Frontal cortex (tissue), 4 donors: Measurements from ENCODE around the gene OSBPL7. TPM values are rescaled to one million over a fixed set of nuclear protein-coding genes. Genes with fewer than 3 reads are reported as not detected.

Experiments used
- DNase-seq, 2 donors: peaks; one replicate each; pipeline ENCODE4 v3.0.0; 2012; ENCODE audit warnings: low spot score in 2 of 2
- FAIRE-seq: peaks from 2 replicates; lab custom pipeline; 2012; peaks lifted over from hg19 to GRCh38; lab: Jason Lieb, UNC
- total RNA-seq: library from RNA; depleted of rRNA; stranded (reverse); fragments of >200 nt; gene quantifications from one replicate; pipeline ENCODE4 v1.2.3, GENCODE V29; 2014
- donor health status: control.
- donor health status: control.
- donor health status: control.

OSBPL7 gene
- total RNA-seq, 1 donor from 2014 or later = 7.3 TPM

DNA sequence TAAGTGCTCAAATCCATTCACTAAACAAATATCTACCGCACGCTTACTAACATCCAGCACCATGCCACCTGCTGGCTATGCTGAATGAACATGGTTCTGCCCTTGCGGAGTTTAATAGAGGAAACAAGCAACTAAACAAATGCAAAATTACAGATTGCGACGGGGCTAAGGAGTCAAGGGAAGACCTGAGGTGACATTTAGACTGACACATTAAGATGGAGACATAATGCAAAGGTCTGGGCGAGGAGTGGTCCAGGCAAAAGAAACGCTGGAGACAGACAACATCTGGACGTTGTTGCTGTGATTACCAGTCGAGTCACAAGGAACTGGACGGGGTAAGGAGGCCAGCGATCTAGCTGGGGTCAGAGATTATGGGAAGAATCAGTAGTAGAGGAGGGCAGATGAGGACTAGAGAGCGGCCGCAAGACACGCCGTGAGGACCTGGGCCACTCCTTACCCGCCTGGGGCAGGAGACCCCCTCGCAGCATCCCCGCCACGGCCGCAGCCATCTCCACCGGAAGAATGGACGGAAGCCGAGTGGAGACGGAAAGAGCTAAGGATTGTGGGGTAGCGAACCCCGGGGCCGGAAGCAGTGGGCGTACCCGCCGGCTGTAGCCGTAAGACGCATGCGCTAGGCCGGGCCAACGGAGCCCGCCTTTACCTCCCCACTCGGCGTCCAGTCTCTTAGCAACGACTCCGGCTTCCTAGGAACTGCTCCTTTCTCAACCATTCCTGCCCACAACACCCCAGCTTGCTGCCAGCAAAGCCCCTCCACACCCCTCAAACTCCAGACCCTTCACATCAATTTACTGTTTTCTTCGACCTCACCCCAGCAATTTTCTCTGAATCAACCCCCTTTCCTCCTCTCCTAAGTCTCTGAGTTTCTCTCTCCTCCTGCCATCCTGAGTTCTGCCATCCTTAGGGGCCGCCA lies 9.7 kb upstream of the OSBPL7 start, which contains the start of the genes LRRC46 and MRPL10:
TSS of gene LRRC46 (plus strand) at position 668 of the 931 bp plus-strand sequence. CDS start 320 bp downstream, outside the sequence.
TSS of gene MRPL10 (minus strand) at position 539 of the 931 bp plus-strand sequence. CDS start at position 509, 30 bp downstream.
- FAIRE-seq (no peak), DNase-seq (peak; percentile 85 to 96)

DNA sequence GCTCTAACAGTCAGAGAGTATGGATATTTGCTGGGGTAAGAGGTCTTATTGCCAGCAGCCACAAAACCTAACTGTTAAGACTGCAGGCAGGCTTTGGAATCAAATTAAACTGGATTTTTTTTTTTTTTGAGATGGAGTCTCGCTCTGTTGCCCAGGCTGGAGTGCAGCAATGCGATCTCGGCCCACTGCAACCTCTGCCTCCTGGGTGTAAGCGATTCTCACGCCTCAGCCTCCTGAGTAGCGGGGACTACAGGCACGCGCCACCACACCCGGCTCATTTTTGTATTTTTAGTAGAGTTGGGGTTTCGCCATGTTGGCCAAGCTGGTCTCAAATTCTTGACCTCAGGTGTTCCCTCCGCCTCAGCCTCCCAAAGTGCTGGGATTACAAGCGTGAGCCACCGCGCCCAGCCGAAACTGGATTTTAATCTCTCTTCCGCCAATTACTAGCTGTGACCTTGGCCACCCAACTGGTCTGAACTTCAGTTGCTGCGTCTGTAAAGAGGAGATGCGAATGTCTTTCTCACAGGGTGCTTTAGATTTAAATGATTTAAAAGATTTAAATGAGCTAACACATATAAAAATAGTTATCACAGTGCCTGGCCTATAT lies 8.9 kb upstream of the OSBPL7 start:
- FAIRE-seq (no peak), DNase-seq (no peak)

DNA sequence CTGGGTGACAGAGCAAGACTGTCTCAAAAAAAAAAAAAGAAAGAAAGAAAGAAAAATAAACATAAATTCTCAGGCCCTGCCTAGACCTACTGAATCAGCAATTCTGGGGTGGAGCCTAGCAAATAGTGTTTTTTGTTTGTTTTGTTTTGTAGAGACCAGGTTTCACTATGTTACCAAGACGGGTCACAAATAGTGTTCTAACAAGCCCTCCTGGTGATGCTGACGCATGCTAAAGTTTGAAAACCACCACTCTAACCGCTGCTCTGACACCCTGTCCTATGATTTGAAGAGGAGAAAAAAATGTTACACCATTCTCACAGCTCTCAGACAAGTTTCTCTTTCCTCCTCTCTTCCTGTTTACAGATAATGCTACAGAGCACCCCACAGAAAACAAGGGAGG lies 8.3 kb upstream of the OSBPL7 start:
- no peak for FAIRE-seq

DNA sequence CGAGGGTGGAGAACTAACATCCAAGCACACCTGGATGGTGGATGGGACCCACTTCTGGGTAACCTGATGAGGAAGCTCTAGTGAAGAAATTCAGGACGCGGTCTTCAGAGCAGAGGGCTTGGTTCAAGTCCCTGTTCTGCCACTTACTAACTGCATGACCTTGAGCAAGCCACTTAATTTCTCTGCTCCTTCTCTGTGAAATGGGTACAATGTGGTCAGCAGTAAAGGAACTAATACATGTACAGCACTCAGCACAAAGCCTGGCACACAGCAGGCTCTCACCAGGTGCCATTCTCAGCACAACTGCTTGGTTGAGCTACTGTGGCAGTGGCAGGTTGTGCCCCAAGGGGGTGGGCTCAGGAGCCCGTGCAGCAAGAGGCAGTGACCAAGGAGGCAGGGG lies 1.9 kb upstream of the OSBPL7 start:
- FAIRE-seq (no peak), DNase-seq (no peak)

More for the DNA sequence above, 8.3 kb upstream of the OSBPL7 start:
- DNase-seq = no peak

DNA sequence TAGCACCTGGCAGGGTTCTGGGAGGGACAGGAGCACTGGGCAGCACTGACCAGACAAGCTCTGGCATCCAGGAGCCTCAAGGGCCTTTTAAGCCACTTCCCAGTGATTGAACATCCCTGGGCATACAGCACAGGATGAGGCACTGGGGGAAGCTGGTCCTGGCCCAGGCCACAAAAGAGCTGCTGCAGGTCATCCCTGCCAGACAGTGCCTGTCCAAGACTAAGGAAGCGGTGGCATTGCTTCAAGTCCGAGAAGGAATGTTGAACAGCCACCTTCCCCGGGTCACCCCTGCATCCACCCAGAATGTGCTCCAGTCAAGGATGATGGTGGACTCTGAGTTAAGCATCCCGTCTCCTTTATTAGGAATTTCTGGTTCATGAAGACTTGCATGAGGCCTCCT lies 1.2 kb upstream of the OSBPL7 start:
- DNase-seq = no peak
- FAIRE-seq = no peak

DNA sequence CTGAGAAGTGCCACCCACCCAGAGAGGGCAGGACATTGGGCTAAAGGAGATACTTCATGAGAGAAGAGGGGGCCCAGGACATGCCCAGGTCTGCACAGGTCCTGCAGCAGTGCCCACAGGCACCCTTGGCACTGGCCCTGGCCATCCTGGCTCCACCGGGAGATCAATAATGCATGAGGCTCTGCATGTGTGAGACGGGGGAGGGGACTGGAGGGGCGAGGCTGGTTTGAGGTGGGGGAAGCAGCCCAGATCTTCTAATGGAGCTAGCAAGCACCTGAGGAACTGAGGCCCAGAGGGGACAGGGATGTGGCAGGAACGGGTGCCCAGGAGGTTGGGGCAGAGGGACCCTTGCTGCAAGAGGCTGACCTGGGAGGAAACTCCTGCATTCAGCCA lies 567 bp downstream of the OSBPL7 start:
- no peak for FAIRE-seq
- no peak for DNase-seq

DNA sequence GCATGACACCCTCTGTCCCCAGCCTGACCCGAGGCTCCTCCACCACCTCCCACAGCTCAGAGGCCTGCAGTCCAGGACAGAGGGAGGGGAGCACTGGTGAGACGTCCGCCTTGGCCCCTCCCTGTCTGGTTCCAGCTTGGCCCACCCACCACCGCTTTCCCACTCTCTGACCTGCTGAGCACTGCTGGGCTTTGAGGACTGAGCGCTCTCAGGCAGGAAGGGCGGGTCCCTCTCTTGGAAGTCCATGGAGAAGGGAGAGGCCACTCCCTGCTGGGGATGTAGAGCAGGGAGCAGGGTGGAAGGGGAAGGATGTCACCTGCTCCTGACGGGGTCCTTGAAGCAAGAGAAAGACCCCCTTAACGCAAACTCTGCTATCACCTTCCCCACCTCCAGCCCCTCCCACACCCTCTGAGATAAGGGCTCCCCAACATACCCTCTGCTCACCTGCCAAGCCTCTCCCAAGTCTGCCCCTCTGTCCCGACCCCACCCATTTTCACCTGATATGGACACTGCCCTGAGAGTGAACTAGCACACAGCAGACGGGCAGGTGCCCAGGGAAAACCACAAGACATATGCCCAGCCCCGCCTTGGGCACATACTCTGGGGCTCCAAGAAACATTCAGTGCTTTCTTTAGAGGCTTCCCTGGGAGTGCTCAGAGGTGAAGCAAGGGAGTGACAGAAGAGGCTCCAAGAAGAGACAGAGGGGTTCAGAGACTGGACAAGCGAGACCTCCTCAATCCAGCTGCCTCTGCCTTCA lies 1.4 kb downstream of the OSBPL7 start:
- FAIRE-seq = no peak
- DNase-seq = no peak

DNA sequence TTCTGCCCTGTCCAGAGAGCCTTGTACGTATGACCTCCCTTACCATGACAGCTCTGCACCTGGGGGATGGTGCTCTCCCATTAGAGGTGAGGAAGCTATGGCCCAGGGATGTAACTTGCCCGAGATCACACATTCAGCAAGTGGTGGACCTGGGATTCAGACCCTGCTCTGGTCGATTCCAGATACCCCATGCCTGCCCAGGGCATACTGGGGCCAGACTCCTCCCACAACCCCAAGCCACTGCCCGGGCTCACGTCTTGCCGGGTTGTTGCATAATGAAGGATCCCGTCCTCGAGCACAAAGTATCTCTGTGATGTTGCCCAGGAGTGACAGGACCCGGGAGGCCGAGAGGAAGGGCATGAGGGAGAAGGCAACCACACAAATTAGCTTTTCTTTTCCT lies 2.1 kb downstream of the OSBPL7 start:
- no peak for FAIRE-seq

DNA sequence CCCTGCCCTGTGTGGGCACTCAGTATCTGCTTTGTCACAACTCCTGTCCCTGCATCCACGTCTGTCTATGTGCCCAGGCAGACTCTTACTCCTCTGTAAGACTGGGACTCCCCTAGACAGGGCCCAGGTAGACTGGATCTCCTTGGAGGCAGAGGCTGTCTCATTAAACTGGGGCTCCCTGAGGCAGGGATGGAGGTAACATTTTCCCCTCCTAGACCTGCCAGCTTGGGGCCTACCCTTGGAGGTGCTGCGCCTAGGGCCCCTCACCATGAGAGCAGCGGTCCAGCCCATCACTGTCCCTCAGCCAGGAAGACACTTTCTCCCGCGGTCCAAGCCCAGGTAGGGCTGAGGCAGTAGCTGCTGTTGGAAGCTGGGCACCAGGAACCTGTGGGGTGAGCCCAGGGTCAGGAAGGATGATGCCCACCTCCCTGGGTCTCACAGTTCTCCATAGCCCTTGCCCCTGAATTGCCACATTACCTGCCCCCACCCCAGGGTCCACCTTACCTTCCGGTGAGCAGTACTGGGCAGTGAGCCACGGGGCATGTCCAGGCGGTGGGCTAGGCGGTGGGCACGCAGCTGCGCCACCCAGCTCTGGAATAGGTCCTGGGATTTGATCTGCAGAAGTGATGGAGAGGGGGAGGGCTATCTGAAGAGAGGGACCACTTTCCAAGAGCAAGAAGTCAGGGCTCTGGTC lies 3.4 kb downstream of the OSBPL7 start:
- FAIRE-seq (no peak), DNase-seq (no peak)

More for the DNA sequence above, 2.1 kb downstream of the OSBPL7 start:
- DNase-seq = no peak

DNA sequence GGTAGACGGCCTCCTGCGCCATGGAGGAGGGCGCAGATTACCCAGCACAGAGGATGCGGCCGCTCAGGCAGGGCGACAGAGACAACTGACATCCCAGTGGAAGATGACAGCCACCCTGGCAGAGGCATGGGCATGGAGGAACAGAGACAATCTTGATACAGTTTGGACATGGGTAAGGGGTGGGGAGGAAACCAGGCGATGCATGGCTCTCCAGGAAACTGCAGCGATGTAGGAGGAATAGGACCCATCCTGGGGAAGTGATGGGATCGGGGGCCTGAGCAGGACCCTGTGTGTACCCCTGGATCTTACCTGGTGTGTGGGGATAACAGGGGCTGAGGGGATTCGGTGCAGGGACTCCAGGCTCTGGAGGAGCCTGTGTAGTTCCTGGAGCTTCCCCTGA lies 4.6 kb downstream of the OSBPL7 start:
- FAIRE-seq = no peak
- no peak for DNase-seq

DNA sequence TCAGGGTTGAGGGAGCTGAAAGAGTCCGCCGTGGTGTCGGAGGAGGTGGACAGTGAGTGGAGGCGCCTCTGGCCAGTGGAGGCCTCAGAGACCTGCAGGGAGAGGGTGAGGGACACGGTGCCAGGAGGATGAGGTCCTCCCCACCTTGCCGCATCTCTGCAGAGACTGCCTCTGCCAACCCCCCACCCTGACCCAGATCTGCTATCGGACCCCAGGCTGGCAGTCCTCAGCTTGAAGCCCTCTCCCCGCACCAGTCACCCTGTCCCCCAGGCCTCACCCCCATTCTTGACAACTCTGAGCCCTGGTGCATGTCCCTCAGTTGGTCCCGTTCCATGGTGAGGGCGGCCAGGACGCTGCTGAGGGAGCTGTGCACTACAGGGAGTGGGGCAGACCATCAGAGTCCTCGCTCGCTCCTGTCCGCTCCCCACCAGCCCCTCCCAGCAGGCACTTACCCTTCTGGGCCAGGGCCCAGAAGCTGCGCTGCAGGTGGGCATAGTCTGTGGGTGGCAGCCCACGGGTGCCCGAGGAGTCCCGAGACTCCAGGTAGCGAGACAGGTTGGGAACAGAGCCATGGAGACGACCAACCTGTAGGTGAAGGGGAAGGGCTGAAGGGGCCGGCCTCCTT lies 5.4 kb downstream of the OSBPL7 start:
- no peak for FAIRE-seq
- DNase-seq = no peak

DNA sequence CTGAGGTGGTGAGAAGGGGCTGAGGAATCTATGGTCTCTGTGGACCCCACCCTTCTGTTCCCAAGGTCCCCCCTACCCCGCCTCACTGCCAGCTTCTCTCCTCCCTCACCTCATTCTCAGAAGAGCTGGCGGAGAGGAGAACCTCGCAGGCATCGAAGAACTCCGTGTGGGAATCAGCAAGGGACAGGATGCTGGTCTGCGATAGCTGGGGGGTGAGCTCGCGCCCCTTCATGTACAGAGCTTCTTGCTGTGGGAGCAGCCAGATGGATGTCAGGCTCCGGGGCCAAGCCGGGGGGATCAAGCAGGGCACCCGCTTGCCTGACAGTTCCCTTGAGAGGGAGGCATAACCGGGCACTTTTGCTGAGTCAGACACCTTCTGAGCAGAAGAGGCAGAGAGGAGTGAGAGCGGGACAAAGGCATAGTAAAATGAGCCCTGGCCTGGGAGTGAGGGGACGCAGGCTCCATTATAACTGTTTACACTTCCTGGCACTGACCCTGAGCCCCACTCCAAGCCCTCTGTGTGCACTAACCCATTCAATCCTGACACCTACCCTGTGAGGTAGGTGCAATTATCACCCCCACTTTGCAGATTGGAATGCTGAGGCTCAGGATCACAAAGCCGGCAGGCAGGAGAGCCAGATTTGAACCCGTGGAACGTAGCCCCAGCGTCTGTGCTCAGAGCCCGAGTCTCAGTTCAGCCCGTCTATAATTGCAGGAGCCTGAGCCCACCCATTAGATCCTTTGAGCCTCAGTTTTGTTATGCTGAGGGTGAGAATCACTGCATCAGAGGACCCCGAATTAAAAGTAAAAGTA lies 6.3 kb downstream of the OSBPL7 start:
- DNase-seq (no peak), FAIRE-seq (no peak)

DNA sequence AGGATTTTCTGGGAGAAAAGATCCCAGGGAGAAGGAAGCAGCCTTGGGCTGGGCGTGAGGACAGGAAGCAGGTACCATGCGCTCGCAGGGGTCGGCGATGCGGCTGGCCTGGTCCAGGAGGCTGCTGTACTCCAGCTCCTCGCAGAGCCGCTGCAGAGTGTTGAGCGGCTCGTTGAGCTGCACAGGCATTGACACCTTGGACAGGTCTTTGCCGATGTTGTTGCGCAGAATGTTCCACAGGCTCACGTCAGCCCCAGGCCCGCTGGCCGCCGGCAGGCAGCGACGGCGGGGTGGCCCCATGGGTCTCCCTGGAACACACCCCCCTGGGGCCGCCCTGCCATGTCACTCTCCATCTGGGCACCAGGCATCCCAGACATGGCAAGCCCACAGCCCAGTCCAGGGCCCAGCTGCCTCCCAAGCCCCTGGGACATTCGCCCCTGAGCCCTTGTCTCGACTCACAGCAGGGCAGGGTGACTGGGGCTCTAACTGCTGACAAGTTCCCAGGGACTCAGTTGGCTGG lies 8.0 kb downstream of the OSBPL7 start:
- no peak for DNase-seq
- FAIRE-seq = no peak

DNA sequence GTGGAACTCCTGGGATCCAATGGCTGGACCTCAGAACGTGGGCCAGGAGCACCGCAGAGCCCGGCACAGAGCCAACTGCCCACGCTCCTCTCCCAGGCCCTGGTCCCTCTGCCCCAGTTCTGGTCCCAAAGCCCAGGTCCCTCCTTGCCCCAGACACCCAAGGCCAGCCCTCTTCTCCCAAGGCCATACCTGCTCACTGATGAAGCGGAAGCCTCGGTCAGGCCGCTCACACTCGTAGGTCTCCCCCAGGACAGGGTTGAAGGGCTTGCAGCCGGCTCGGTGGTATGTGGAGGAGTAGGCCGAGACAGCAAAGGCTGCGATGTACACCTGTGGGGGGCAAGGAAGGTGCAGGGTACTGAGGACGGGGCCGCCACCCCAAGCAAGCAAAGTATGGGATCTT lies 8.5 kb downstream of the OSBPL7 start:
- DNase-seq = no peak
- FAIRE-seq = no peak

DNA sequence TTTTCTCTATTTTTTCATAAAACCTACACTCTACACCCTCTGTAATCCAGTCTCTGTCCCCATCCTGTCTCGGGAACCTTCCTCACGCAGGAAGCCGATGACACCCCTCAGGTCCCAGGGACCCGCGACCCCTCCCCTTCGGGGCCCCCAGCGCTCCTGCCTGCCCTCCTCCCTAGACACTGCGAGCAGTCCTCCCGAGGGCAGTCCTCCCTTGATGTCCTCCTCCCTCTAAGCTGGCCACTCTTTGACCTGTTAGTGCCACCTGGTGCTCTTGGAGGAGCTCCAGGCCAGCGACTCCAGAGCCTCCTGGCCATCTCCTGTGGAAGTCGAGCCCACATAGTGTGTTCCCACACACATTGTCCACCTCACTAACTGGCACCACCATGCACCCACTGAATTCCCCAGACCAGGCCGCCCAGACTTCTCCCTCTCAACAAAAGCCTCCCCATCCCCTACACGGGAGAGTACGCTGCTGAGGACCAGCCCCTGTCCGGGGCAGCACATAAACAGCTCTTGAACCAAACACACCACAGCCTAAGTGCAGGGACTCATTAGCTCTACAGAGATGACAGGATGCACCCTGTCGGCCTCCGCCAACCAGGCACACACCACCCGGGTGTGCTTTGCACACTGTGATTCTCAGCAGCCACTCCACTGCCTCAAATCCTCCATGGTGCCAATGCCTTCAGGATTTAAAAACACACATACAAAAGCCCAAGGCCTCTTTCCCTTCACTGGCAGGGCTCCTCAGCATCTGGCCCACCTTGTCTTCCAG lies 9.3 kb downstream of the OSBPL7 start:
- DNase-seq (no peak), FAIRE-seq (no peak)

DNA sequence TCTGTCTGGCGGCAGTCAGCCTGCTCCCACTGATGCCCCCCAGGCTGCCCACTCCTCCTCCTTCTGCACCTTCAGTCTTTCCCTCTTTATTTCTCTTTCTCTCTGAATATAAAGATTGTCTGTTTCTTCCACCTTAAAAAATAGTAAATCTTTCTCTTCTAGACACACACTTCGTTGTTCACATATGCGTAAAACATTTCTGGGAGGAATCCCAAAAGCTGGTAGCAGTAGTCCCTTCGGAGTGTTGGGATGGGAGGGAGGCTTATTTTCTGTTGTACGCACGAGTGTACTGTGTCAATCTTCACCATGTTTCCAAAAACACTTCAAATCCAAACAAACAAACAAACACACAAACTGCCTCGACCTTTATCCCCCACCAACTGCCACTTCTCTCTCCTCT lies 9.9 kb downstream of the OSBPL7 start:
- DNase-seq = no peak
- FAIRE-seq = no peak

DNA sequence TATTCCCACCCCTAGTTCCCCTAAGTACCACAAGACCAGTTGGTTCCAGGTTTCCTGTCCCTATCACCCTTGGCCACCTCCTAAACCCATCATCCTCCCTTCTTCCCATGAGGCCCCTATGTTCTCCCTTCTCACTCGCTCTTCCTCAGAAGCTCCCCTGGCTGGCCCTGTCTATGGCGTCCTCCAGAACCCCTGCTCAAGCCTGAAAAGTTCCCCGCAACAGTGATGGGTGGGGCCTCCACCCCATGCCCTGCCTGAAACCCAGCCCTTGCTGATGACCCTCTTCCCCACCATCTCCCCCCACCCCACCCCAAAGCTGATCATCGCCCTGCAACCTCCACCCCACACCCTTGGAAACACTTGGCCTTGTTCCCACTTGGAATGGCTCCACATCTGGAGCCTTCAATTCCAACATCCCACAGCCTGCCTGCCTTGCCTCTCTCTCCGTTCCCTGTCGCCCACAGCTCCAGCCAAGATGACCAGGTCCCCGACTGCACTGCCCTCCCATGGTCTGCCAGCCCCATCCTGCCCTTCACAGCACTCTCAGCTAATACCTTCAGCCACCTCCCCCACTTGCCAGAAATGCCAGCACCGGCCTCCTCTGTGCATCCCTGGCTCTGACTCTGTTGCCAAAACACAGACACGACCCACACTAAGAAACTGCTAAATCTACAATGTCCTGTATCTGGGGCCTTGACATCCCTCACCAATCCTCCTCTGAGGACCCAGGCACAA lies 10.5 kb downstream of the OSBPL7 start:
- DNase-seq (no peak), FAIRE-seq (no peak)
